Gastrocnemius medialis (tissue), 4 donors: ENCODE results near the gene IL7R. TPM values are rescaled to one million over a fixed set of nuclear protein-coding genes. Genes with fewer than 3 reads are reported as not detected.
"Not testable (repeated sequence)": the region's sequence is repeated elsewhere in the genome, so short reads cannot be mapped to it uniquely, and the experiment has no call there.

ENCODE experiments used
- ATAC-seq, 2 donors: fragments of 150-250 bp; one replicate each; pipeline ENCODE4 v1.9.1; 2016
- DNase-seq, 2 donors: peaks; one replicate each; pipeline ENCODE4 v3.0.0-alpha.2; 2019
- H3K27ac ChIP-seq, 4 donors: fragments of 200-600 bp; sonication (generic); 1 replicate in 1 of 4; 2 replicates in 3 of 4; pipeline ENCODE4 v1.5.1; 2016 to 2018; ENCODE audit warnings: mild to moderate bottlenecking in 2 of 4, moderate library complexity in 1 of 4
- H3K27me3 ChIP-seq, 3 donors: fragments of 200-600 bp; sonication (generic) in 2 of 3; 1 replicate in 1 of 3; 2 replicates in 2 of 3; pipeline versions ENCODE4 v1.5.1 to v1.6.0; 2016 to 2019; ENCODE audit warnings: mild to moderate bottlenecking in 1 of 3, moderate library complexity in 1 of 3
- H3K36me3 ChIP-seq, 2 donors: fragments of 200-600 bp; sonication (generic) in 1 of 2; one replicate each; pipeline ENCODE4 v1.5.1; 2017 to 2018
- H3K4me1 ChIP-seq, 2 donors: fragments of 200-600 bp; sonication (generic) in 1 of 2; one replicate each; pipeline ENCODE4 v1.5.1; 2016 to 2017; ENCODE audit warnings: mild to moderate bottlenecking in 2 of 2
- H3K4me3 ChIP-seq, 4 donors: fragments of 200-600 bp; sonication (generic) in 3 of 4; 1 replicate in 1 of 4; 2 replicates in 3 of 4; pipeline ENCODE4 v1.5.1; 2016 to 2019; ENCODE audit warnings: mild to moderate bottlenecking in 2 of 4
- H3K9me3 ChIP-seq, 3 donors: fragments of 200-600 bp; sonication (generic) in 2 of 3; 1 replicate in 1 of 3; 2 replicates in 2 of 3; pipeline ENCODE4 v1.5.1; 2016 to 2019
- POLR2A ChIP-seq, 2 donors: fragments of 450-650 bp; IDR thresholded peaks; one replicate each; pipeline ENCODE4 v1.6.1; 2017; ENCODE audit warnings: antibody characterized with exemption in 2 of 2, mild to moderate bottlenecking in 2 of 2, moderate library complexity in 2 of 2
- in situ Hi-C, 4 donors: fragments of 200-750 bp; cut with MboI; loops; one replicate each; pipeline versions ENCODE4 v1.15.0 to v1.8.0; 2017; ENCODE audit warnings: low sequenced_read_pairs in 4 of 4
- intact Hi-C: fragments of 100-400 bp; cut with DNase I; formaldehyde crosslinking; loops from one replicate; pipeline ENCODE4 v1.15.1; 2023; ENCODE audit warnings: low total_unique reads
- total RNA-seq, 4 donors: library from RNA; depleted of rRNA; stranded (reverse); fragments of >200 nt; gene quantifications; one replicate each; pipeline versions ENCODE4 v1.1.0 to v1.2.3, GENCODE V29; 2016
- TF ChIP-seq, protein P1 (sequence below), 5 experiments: fragments of 450-650 bp in 3 of 5; fragments of 200-600 bp in 2 of 5; sonication (generic) in 2 of 5; IDR thresholded peaks in 4 of 5; conservative IDR thresholded peaks in 1 of 5; 1 replicate in 4 of 5; 2 replicates in 1 of 5; pipeline ENCODE4 v1.5.1; 2016 to 2019; ENCODE audit warnings: antibody characterized with exemption in 5 of 5, mild to moderate bottlenecking in 3 of 5, moderate library complexity in 3 of 5

IL7R gene
- total RNA-seq, 4 donors from 2014 or later: 0.29 to 1.0 (median 0.72) TPM

DNA sequence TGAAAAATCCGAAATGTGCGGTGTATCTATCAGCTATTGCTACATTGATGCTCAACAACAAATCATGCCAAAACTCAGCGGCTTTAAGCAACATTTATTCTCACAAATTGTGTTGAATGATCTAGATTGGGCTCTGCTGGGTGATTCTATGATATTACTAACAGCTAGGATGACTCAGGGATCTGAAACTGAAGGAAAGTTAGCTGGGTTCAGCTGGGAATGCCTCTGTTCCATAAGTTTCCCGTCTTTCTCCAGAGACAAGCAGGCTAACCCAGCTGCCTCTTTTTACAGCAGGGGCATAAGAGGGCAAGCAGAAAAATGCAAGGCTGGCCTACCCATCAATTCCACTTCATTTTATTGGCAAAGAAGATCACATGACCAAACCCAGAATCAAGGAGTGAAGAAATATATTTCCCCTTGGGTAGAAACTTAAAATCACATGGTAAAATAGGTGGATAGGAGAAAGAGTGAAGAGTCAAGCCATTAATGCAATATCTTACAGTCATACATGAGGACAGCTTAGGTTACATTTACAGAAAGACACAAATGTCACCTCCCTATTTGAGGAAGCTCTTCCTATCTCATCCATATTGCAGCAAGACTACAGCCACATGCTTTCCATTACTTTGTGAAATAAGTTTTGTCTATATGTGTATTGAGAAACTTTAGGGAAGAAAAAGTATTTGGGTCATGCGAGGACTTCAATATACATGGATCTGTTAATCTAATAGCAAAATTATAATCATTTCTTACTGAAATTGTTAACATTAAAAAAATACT lies 30.8 kb downstream of the IL7R start:
- DNase-seq: no peak
- H3K9me3 ChIP-seq: no peaks in the 10 kb centered on the region
- H3K27me3 ChIP-seq: no peaks in the 10 kb centered on the region
- TF ChIP-seq, protein P1, sequence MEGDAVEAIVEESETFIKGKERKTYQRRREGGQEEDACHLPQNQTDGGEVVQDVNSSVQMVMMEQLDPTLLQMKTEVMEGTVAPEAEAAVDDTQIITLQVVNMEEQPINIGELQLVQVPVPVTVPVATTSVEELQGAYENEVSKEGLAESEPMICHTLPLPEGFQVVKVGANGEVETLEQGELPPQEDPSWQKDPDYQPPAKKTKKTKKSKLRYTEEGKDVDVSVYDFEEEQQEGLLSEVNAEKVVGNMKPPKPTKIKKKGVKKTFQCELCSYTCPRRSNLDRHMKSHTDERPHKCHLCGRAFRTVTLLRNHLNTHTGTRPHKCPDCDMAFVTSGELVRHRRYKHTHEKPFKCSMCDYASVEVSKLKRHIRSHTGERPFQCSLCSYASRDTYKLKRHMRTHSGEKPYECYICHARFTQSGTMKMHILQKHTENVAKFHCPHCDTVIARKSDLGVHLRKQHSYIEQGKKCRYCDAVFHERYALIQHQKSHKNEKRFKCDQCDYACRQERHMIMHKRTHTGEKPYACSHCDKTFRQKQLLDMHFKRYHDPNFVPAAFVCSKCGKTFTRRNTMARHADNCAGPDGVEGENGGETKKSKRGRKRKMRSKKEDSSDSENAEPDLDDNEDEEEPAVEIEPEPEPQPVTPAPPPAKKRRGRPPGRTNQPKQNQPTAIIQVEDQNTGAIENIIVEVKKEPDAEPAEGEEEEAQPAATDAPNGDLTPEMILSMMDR (IDR thresholded peaks at IDR 0.05 in 4 of 5, conservative IDR thresholded peaks at IDR 0.05 in 1 of 5): no peak
- no peak for TF ChIP-seq POLR2A (IDR thresholded peaks at IDR 0.05)
- H3K4me1 ChIP-seq: no peaks in the 10 kb centered on the region
- ATAC-seq: no peak
- H3K27ac ChIP-seq: no peak overlapping the region
- no peaks in the 10 kb centered on the region for H3K36me3 ChIP-seq
- no peak overlapping the region for H3K4me3 ChIP-seq
- in situ Hi-C loops: no loop called here
- intact Hi-C loops: no loop called here

DNA sequence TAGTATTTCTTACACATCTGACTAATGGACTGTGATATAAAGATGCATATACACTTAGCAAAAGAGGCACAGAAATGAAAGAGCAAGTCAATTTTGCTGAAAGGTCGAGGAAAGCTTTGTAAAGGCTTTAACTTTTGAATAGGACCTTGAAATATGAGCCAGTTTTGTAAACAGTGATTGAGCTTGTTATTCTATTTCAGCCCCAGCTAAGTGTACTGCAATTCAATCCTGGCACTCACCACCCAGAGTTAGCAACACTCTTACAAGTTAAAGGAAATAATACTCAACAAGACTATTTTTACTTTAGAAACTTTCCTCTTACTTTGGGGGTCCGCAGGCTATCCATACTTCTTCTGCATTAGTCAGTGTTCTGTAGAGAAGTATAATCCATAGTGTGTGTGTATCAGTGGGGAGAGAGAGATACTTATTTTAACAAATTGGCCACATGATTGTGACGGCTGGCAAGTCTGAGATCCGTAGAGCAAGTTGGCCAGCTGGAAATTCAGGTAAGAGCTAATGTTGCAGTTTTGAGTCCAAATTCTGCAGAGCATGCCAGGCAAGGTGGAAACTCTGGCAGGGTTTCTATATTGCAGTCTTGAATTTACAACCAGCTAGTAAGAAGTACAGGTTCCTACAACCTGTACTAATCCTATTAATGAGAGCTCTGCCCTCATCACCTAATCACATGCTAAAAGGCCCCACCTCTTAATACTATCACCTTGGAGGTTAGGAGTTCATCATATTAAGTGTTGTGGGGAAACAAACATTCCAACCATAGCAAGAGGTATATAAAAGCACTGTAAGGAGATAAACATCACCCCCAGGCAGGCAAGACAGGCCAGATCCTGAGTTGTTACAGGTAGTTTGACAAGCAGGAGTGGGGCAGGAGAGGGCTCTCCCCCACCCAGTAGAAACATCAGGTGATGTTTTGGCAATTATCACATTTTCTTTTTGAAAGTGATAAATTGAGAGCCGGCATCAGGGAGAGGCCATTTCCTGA lies 33.6 kb downstream of the IL7R start:
- intact Hi-C loops: no loop called here
- Histone ChIP-seq H3K9me3 (no peaks in the 10 kb centered on the region), H3K27me3 (no peaks in the 10 kb centered on the region), H3K36me3 (no peaks in the 10 kb centered on the region), H3K4me1 (no peaks in the 10 kb centered on the region), H3K4me3 (no peak overlapping the region), H3K27ac (no peak overlapping the region)
- ATAC-seq: no peak
- TF ChIP-seq POLR2A (IDR thresholded peaks at IDR 0.05): no peak
- TF ChIP-seq, protein P1 (IDR thresholded peaks at IDR 0.05 in 4 of 5, conservative IDR thresholded peaks at IDR 0.05 in 1 of 5): no peak
- DNase-seq: no peak
- in situ Hi-C loops: no loop called here

DNA sequence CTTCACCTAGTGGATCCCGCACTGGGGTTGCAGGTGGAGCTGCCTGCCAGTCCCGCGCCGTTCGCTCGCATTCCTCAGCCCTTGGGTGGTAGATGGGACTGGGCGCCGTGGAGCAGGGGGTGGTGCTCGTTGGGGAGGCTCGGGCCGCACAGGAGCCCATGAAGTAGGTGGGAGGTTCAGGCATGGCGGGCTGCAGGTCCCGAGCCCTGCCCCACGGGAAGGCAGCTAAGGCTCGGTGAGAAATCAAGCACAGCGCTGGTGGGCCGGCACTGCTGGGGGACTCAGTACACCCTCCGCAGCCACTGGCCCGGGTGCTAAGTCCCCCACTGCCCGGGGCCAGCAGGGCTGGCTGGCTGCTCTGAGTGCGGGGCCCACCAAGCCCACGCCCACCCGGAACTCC lies 36.1 kb downstream of the IL7R start:
- H3K9me3 ChIP-seq, intact Hi-C loops, H3K4me1 ChIP-seq, H3K27me3 ChIP-seq, H3K27ac ChIP-seq, H3K36me3 ChIP-seq, in situ Hi-C loops, DNase-seq, H3K4me3 ChIP-seq, ATAC-seq: not testable (repeated sequence)

DNA sequence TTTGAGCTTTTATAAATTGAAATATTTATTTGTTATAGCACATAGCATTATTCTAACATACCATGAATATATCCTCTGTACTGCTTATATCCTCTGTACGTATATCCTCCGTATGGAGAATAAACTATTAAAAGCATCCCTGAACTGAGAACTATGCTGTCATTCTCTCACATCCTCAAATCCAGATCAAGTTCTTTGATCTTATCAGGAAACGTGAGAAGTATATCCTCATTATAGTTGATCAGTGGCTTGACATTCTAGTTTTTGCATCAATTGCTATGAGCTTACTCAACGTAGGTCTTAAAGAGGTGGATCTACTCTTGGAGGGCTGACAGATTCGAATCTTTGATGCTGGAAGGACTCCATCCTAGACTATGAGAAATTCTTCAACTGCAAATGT lies 37.4 kb downstream of the IL7R start:
- H3K4me3 ChIP-seq: no peak overlapping the region
- no peaks in the 10 kb centered on the region for H3K27me3 ChIP-seq
- in situ Hi-C loops: no loop called here
- intact Hi-C loops: no loop called here
- H3K27ac ChIP-seq: no peak overlapping the region
- TF ChIP-seq, protein P1 (IDR thresholded peaks at IDR 0.05 in 4 of 5, conservative IDR thresholded peaks at IDR 0.05 in 1 of 5): no peak
- TF ChIP-seq POLR2A (IDR thresholded peaks at IDR 0.05): no peak
- DNase-seq (no peak), ATAC-seq (no peak)
- no peaks in the 10 kb centered on the region for H3K4me1 ChIP-seq
- no peaks in the 10 kb centered on the region for H3K9me3 ChIP-seq
- H3K36me3 ChIP-seq: no peaks in the 10 kb centered on the region
